GM10266 (cell line): ENCODE measurements around the gene UNKL.

Experiments used
- DNase-seq: peaks from one replicate; pipeline ENCODE4 v3.0.0; 2012; ENCODE audit errors: extremely low spot score
- CTCF ChIP-seq: IDR thresholded peaks from 2 replicates; pipeline ENCODE4 v1.5.1; 2012; ENCODE audit warnings: mild to moderate bottlenecking, low read depth; ENCODE audit not compliant: control insufficient read depth, insufficient read depth; ENCODE audit errors: missing control alignments

UNKL gene

GRCh38 chr16:1429012-1429411, 14.5 kb upstream of the UNKL start:
- DNase-seq, result no peak

GRCh38 chr16:1428511-1428910, 14.0 kb upstream of the UNKL start:
- TF ChIP-seq CTCF, result peak; percentile 70
- peak; percentile 90 for DNase-seq

More at GRCh38 chr16:1429012-1429411, 14.5 kb upstream of the UNKL start:
- no peak for TF ChIP-seq CTCF

- DNase-seq, result no peak
- TF ChIP-seq CTCF, result no peak
Measured at GRCh38 chr16:1427473-1428461, 13.3 kb upstream of the UNKL start.

- TF ChIP-seq CTCF, result no peak
- no peak for DNase-seq
Measured at GRCh38 chr16:1426734-1427471, 12.4 kb upstream of the UNKL start.

- TF ChIP-seq CTCF, result no peak
- DNase-seq, result no peak
Measured at GRCh38 chr16:1425616-1426370, 11.3 kb upstream of the UNKL start.

- no peak for TF ChIP-seq CTCF
- no peak for DNase-seq
Measured at GRCh38 chr16:1424028-1424427, 9.5 kb upstream of the UNKL start.
